ENCODE results near the gene ADD2. TPM values are rescaled to one million over a fixed set of nuclear protein-coding genes. Genes with fewer than 3 reads are reported as not detected.
A peak's percentile ranks its signal among the peaks of the same experiment; 100 is the strongest.

ADD2 gene
- total RNA-seq, 1 experiment from 2014 or later, result 3.5 TPM

DNA sequence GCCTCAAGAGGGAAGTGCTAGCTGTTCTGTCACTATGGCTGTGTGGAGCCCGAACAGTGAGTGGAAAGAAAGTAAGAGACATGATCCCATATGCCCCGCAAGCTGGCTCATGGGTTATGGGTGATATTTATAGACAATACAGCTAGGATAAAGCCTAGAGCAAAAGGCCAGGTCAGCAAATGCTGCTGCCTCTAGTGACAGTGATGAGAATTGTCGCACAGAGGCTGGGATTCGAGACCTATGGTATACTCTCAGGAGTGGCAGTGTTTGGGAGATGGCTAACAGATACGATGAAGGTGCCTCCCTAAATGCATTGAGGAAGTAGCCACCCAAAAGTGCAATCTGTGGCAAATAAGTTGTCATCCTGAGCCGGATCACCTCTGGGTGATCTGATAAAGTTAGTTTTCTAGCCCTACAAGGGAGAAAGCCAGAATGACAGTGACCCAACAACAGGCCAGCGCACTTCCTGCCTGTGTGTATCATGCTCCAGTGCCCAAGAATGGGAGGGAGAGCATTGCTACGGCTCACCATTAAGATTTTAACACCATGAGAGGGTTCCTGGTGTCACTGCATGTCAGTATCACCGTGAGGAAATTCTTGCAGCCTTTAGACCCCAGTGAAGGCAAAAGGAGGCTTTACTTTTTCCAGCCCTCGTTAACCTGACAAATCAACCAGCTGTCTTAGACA lies 122.1 kb downstream of the ADD2 start:
- TF ChIP-seq, protein P1, sequence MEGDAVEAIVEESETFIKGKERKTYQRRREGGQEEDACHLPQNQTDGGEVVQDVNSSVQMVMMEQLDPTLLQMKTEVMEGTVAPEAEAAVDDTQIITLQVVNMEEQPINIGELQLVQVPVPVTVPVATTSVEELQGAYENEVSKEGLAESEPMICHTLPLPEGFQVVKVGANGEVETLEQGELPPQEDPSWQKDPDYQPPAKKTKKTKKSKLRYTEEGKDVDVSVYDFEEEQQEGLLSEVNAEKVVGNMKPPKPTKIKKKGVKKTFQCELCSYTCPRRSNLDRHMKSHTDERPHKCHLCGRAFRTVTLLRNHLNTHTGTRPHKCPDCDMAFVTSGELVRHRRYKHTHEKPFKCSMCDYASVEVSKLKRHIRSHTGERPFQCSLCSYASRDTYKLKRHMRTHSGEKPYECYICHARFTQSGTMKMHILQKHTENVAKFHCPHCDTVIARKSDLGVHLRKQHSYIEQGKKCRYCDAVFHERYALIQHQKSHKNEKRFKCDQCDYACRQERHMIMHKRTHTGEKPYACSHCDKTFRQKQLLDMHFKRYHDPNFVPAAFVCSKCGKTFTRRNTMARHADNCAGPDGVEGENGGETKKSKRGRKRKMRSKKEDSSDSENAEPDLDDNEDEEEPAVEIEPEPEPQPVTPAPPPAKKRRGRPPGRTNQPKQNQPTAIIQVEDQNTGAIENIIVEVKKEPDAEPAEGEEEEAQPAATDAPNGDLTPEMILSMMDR (conservative IDR thresholded peaks at IDR 0.05), result peak; percentile 53; the same call in 1 of the 2 replicates
- TF ChIP-seq EZH2 (IDR thresholded peaks at IDR 0.05; ENCODE audit: low read depth), result no peak
- DNase-seq, result peak in 1 of 2 experiments; percentile 8
- POLR2A ChIA-PET (ENCODE audit: unreplicated experiment), result no interaction called here

DNA sequence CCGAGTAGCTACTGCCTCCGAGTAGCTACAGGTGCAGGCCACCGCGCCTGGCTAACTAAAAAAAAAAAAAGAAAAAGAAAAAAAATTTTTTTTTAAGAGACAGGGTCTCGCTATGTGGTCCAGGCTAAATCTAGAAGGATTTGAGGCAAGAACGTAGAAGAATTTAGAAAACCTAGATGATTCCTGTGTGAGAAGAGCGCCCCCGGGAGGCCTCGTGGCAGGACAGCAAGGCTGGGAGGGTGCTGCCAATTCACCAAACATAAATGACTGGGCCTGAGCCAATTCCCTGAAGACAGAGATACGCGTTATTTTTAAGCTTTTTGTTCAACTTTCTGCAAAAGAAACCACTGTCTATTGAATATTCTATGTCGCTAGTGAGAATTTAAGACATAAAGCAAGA lies 124.3 kb downstream of the ADD2 start:
- H3K4me1 ChIP-seq (replicated peaks; ENCODE audit: insufficient read depth), result no peaks in the 10 kb centered on the region
- no peaks in the 10 kb centered on the region for H3K9me2 ChIP-seq (ENCODE audit: insufficient read depth)
- CTCF ChIA-PET, result interaction anchor here (5.2 kb wide), 1 partner anchor 340 kb away, joined by 39 read pairs; no protein-coding TSS in a partner anchor
- no peak overlapping the region for H3K4me3 ChIP-seq
- H3K79me2 ChIP-seq (ENCODE audit: low read depth), result no peaks in the 10 kb centered on the region
- POLR2A ChIA-PET (ENCODE audit: unreplicated experiment), result no interaction called here
- peak in 1 of 2 experiments; percentile 43 for DNase-seq
- intact Hi-C loops (cut with micrococcal nuclease; ENCODE audit: unreplicated experiment), result loop anchor here (1.0 to 10.0 kb wide), 3 partner anchors 302 to 919 kb away; no protein-coding TSS in a partner anchor
- H3K9me3 ChIP-seq (ENCODE audit: insufficient read depth, low read depth), result no peaks in the 10 kb centered on the region
- H3F3A ChIP-seq (ENCODE audit: insufficient read depth, low read depth), result no peaks in the 10 kb centered on the region
- no peaks in the 10 kb centered on the region for H4K20me1 ChIP-seq (ENCODE audit: insufficient read depth)
- no peak overlapping the region for H3K4me2 ChIP-seq
- H3K36me3 ChIP-seq (ENCODE audit: low read depth), result no peaks in the 10 kb centered on the region
- no peak overlapping the region for H3K27ac ChIP-seq
- TF ChIP-seq, protein P1 (conservative IDR thresholded peaks at IDR 0.05), result peak; percentile 73
- TF ChIP-seq EZH2 (IDR thresholded peaks at IDR 0.05; ENCODE audit: low read depth), result no peak
- H2AFZ ChIP-seq, result no peak overlapping the region
- H3K27me3 ChIP-seq (ENCODE audit: insufficient read depth, low read depth), result no peaks in the 10 kb centered on the region
- no TSS peak for BruUV-seq (replicated peaks)

More for the DNA sequence above, 122.1 kb downstream of the ADD2 start:
- H2AFZ ChIP-seq, result no peak overlapping the region
- H3K36me3 ChIP-seq (ENCODE audit: low read depth), result no peaks in the 10 kb centered on the region
- no peaks in the 10 kb centered on the region for H3F3A ChIP-seq (ENCODE audit: insufficient read depth, low read depth)
- H3K4me3 ChIP-seq, result no peak overlapping the region
- CTCF ChIA-PET, result interaction anchor here (0.6 to 5.2 kb wide), 2 partner anchors 342 to 555 kb away, joined by 3 to 39 read pairs; no protein-coding TSS in a partner anchor
- no peaks in the 10 kb centered on the region for H3K9me2 ChIP-seq (ENCODE audit: insufficient read depth)
- no peak overlapping the region for H3K4me2 ChIP-seq
- H3K4me1 ChIP-seq (replicated peaks; ENCODE audit: insufficient read depth), result no peaks in the 10 kb centered on the region
- H3K27me3 ChIP-seq (ENCODE audit: insufficient read depth, low read depth), result no peaks in the 10 kb centered on the region
- no peak overlapping the region for H3K27ac ChIP-seq
- intact Hi-C loops (cut with micrococcal nuclease; ENCODE audit: unreplicated experiment), result loop anchor here (5.0 to 10.0 kb wide), 2 partner anchors 734 to 921 kb away; no protein-coding TSS in a partner anchor
- no peaks in the 10 kb centered on the region for H3K9me3 ChIP-seq (ENCODE audit: insufficient read depth, low read depth)
- H4K20me1 ChIP-seq (ENCODE audit: insufficient read depth), result no peaks in the 10 kb centered on the region
- BruUV-seq (replicated peaks), result no TSS peak
- H3K79me2 ChIP-seq (ENCODE audit: low read depth), result no peaks in the 10 kb centered on the region

DNA sequence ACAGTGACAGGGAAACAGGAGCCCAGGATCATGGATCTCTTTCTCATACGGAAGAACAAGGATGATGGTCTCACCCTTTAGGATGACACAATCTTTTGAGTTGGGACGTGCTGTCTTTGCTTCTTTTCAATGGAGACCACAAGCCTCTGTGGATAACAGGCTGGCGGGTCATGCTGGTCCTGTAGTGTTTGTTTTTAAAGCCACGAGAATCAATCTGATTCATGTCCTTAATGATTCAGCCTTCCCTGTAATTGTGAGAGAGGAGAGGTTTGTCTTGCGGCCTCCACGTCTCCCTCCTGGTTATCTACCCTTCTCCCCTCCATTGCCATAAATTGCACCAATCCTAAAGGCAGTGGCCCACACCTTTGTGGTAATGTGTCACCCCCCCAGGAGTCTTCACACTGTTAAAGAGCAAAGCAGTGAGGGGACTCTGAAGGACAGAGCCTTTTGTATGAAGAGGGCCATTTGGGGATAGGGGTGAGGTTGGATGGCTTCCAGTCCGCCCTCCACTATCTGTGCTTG lies 126.7 kb downstream of the ADD2 start:
- Histone ChIP-seq H2AFZ (no peak overlapping the region), H3K27me3 (ENCODE audit: insufficient read depth, low read depth) (no peaks in the 10 kb centered on the region), H3K36me3 (ENCODE audit: low read depth) (no peaks in the 10 kb centered on the region), H3K27ac (no peak overlapping the region), H3K9me3 (ENCODE audit: insufficient read depth, low read depth) (no peaks in the 10 kb centered on the region), H3K4me1 (replicated peaks; ENCODE audit: insufficient read depth) (no peaks in the 10 kb centered on the region), H3K4me2 (no peak overlapping the region), H3F3A (ENCODE audit: insufficient read depth, low read depth) (no peaks in the 10 kb centered on the region), H4K20me1 (ENCODE audit: insufficient read depth) (no peaks in the 10 kb centered on the region), H3K4me3 (no peak overlapping the region), H3K9me2 (ENCODE audit: insufficient read depth) (no peaks in the 10 kb centered on the region), H3K79me2 (ENCODE audit: low read depth) (no peaks in the 10 kb centered on the region)
- ChIA-PET POLR2A (ENCODE audit: unreplicated experiment) (no interaction called here), CTCF (no interaction called here)
- intact Hi-C loops (cut with micrococcal nuclease; ENCODE audit: unreplicated experiment), result loop anchor here (10.0 kb wide), 1 partner anchor 917 kb away; no protein-coding TSS in a partner anchor
- DNase-seq, result no peak
- TF ChIP-seq, protein P1 (conservative IDR thresholded peaks at IDR 0.05), result no peak
- no peak for TF ChIP-seq EZH2 (IDR thresholded peaks at IDR 0.05; ENCODE audit: low read depth)
- BruUV-seq (replicated peaks), result no TSS peak

Data from PC-9 (cell line).